HG03064 (cell line): Measurements from ENCODE around the gene CFAP99.
"Not testable (repeated sequence)": the region's sequence is repeated elsewhere in the genome, so short reads cannot be mapped to it uniquely, and the experiment has no call there.

ENCODE experiments used
- ATAC-seq: cut with Tn5 transposase; IDR thresholded peaks from one replicate; pipeline ENCODE4 v1.9.1; 2021; ENCODE audit warnings: low read depth; ENCODE audit not compliant: unreplicated experiment

CFAP99 gene

GRCh38 chr4:2418650-2419571, at the start of gene CFAP99:
Gene CFAP99, plus strand, starts transcription at chr4:2418955.
- peak; percentile 76 for ATAC-seq

- ATAC-seq = no peak
Measured at GRCh38 chr4:2370597-2371320, 48.0 kb upstream of the CFAP99 start.

GRCh38 chr4:2371765-2372487, 46.8 kb upstream of the CFAP99 start:
- ATAC-seq = no peak

- ATAC-seq = no peak
Measured at GRCh38 chr4:2372488-2373030, 46.2 kb upstream of the CFAP99 start.

GRCh38 chr4:2373532-2373931, 45.2 kb upstream of the CFAP99 start:
- ATAC-seq = no peak

GRCh38 chr4:2375427-2375826, 43.3 kb upstream of the CFAP99 start:
- ATAC-seq = no peak

GRCh38 chr4:2377241-2377640, 41.5 kb upstream of the CFAP99 start:
- no peak for ATAC-seq

GRCh38 chr4:2378401-2378800, 40.4 kb upstream of the CFAP99 start:
- ATAC-seq = no peak

GRCh38 chr4:2378898-2379297, 39.9 kb upstream of the CFAP99 start:
- ATAC-seq = no peak

- not testable (repeated sequence) for ATAC-seq
Measured at GRCh38 chr4:2380589-2380988, 38.2 kb upstream of the CFAP99 start.

- ATAC-seq = not testable (repeated sequence)
Measured at GRCh38 chr4:2382769-2383202, 36.0 kb upstream of the CFAP99 start.

GRCh38 chr4:2383220-2383631, 35.5 kb upstream of the CFAP99 start:
- not testable (repeated sequence) for ATAC-seq

- no peak for ATAC-seq
Measured at GRCh38 chr4:2383760-2384159, 35.0 kb upstream of the CFAP99 start.

- ATAC-seq = no peak
Measured at GRCh38 chr4:2384245-2384644, 34.5 kb upstream of the CFAP99 start.

- no peak for ATAC-seq
Measured at GRCh38 chr4:2385516-2385915, 33.2 kb upstream of the CFAP99 start.

GRCh38 chr4:2386717-2387116, 32.0 kb upstream of the CFAP99 start:
- no peak for ATAC-seq

- no peak for ATAC-seq
Measured at GRCh38 chr4:2387218-2387617, 31.5 kb upstream of the CFAP99 start.

GRCh38 chr4:2387829-2388228, 30.9 kb upstream of the CFAP99 start:
- no peak for ATAC-seq

GRCh38 chr4:2388429-2389182, 30.1 kb upstream of the CFAP99 start:
- ATAC-seq = no peak

GRCh38 chr4:2389691-2390090, 29.1 kb upstream of the CFAP99 start:
- ATAC-seq = no peak
